Measurements from ENCODE around the gene SDC4.
A peak's percentile ranks its signal among the peaks of the same experiment; 100 is the strongest.

Gene SDC4

DNA sequence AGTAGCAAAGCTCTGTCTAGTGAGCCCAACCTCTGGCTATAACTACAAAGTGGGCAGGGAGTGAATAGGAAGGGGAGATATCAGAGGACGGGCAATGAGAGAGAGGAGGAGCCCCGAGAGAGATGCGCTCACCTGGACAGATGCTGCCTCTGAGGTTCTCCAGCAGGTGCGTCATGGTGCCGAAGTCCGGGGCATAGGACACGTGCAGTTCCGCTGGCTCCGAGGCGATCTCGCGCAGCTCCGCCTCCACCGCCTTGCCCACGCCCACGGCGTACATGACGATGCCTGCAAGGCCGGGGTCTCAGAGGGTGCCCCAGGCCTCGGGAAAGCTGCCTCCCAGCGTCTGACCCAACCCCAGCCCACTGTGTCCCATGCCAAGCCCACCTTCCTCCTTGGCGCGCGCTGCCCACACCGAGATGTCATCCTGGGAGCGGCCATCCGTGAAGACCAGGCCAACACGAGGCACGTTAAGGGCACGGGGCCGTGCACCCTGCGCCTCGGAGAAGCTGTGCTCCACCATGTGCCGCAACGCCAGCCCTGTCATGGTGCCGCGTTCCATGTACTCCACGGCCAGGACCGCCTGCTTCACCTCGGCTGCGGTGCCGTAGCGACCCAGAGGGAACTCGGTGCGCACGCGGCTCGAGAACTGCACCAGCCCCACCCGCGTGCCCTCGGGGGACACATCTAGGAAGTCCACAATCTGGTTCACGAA, 50.3 kb downstream of the SDC4 start:
- DNase-seq (ENCODE audit: low read depth, low spot score): no peak

GRCh38 chr20:45294659-45295058, 53.6 kb downstream of the SDC4 start:
- DNase-seq (ENCODE audit: low read depth, low spot score): no peak

DNA sequence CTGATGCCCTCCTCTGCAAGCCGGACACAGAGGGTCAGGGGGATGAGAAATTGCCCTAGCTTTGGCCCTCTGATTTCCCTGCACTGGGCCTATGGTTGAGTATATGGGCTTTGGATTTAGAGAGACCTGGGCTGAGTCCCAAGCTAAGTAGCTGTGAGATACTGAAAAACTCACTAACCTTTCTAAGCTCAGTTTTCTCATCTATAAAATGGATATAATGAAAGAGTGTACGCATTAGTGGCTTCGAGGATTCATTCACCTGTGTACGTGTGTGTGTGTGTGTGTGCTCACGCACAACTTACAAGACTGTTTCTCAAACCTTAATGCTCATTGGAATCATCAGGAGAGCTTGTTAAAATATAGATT, 54.2 kb downstream of the SDC4 start:
- no peak for DNase-seq (ENCODE audit: low read depth, low spot score)

- peak; percentile 65 for DNase-seq (ENCODE audit: low read depth, low spot score)
These were observed 54.9 kb downstream of the SDC4 start for GRCh38 chr20:45293041-45294002.

- DNase-seq (ENCODE audit: low read depth, low spot score): no peak
These were observed 55.9 kb downstream of the SDC4 start for GRCh38 chr20:45292343-45292742.

DNA sequence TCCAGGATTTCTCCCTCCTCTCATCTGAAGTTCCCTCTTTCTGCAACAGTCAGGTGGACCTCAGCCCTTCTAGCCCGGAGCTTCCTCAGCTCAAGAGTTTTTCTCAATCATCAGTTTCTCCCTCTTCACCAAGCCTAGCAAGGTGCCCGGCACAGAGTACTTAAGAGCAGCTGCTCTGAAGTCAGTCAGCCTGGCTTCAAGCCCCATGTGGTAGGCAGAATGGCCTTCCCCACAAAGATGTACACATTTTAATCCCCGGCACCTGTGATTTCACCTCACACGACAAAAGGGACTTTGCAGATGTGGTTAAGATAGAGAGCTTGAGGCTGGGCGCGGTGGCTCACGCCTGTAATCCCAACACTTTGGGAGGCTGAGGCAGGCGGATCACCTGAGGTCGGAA, 56.7 kb downstream of the SDC4 start:
- no peak for DNase-seq (ENCODE audit: low read depth, low spot score)

GRCh38 chr20:45290677-45291355, 57.4 kb downstream of the SDC4 start:
- DNase-seq (ENCODE audit: low read depth, low spot score): peak; percentile 35

DNA sequence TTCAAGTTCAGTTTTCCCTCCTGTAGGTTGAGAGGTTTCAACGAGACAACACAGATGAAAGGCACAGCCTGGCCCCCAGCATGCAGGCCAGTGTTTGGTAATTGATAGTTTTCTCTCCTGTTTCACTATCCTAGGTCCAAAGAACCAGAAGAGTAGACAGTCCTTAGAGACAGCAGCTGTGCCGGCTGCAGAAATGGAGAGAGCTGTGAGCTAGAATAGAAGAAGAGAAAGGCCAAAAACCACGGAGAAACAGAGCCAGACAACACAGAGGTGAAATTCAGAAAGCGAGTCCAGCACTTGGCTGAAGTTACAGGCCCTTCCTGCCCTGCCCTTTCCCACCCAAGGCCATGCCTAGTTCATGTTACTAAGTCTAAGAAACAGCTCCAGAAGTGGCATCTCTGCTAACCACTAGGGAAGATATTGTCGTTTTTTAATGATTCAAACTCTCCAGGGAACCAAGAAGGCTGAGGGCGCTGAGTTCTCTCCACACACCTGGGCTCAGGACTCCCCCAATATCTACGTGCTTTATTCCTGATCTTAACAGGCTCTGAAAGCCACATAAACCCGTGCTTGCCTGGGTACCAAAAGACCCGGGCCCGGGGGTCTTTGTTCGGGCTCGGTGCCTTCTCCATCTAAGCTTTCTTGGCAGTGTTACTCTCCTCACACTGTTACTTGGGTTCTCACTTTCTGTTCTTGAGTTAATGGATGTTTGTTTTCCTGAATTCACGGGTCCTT, 58.1 kb downstream of the SDC4 start:
- DNase-seq (ENCODE audit: low read depth, low spot score): no peak

DNA sequence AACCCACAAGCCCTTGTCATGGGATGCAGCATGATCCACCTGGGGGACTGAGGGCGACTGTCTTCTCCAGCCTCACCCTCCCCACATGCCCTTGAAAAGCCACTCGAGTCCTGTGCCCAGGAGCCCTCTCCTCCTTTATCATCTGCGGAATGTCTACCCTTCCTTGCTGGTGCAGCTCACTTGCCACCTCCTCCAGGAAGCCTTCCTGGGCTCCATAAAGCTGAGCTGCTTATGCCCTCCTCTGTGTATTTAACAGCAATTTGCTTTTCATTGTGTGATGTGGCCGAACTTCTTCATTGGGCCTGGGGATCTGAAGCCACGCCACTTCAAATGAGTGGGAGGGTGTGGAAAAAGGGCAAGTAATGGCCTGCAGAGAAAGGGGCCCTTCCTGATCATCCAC, 59.4 kb downstream of the SDC4 start:
- DNase-seq (ENCODE audit: low read depth, low spot score): no peak

DNA sequence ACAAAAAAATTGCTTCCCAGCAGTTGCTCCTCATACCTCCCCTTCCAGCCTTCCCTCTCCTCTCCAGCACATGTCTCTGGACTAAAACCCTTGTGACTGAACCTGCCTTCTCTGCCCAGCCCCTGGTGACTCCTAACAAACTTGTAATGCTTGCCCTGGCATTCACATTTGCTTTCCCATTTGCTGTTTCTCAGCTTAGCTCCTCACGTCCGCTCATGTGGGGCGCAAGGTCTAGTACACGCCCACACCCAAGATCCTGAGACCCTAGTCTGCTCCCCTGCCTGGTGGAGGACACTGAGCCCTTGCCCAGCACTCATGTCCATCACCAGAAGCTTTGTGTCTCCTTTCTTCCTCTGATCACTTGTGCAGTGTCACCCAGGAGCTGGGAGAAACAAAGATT, 59.8 kb downstream of the SDC4 start:
- no peak for DNase-seq (ENCODE audit: low read depth, low spot score)

DNA sequence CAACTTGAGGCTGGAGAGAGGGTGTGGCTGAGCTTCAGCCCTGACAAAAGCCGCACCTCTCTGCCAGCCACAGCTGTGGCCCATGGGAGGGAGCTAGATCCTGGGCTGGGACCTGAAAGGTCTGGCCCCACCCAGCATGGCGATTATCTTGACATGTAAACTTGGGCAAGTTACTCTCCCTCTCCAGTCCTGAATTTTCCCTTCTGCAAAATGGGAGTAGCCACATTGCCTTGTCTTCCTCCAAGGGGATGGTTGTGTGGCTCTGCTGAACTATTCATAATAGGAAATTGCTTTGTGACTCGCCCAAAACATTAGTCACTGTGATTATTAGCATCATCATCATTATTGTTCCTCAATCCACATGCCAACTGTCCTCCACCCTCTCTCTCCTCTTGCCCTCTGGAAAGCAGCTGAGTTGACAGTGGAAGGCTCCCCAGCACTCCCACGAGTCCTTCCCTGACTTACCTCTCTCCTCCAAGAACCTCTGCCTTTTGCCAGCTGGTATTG, 64.6 kb downstream of the SDC4 start:
- DNase-seq (ENCODE audit: low read depth, low spot score): no peak

DNA sequence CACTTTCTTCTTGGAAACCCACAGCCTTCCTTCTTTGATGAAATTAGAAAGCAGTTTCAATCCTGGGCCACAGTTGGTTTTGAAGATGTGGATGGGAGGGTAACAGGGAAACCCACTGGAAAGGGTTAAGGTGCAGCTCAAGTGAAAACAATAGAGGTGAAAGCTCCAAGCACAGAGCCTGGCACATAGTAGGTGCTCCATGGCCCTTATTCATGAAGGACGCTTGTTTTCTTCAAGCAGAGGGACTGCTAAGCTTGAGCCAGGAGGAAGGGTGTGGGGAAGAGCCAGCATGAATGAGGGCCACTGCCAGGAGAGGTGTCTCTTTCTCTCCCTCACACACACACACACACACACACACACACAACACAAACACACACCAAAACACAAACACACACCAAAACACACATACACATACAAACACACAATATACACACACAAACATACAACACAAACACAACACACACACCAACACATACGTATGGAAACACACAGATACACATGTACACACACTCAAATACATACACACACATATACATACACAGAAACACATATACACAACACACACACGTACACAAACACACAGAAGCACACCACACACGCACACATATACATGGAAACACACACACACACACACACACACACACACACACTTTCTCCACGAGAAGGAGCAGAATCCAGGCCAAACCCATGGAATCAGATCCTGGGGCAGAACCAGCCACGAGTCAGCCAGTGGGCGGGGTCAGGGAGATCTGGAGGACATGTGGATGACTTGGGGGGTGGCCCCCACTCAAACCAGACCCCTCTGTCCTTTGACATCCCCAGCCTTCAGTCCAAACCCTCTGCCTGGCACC, 65.3 kb downstream of the SDC4 start:
- no peak for DNase-seq (ENCODE audit: low read depth, low spot score)

GRCh38 chr20:45279992-45280391, 68.2 kb downstream of the SDC4 start:
- no peak for DNase-seq (ENCODE audit: low read depth, low spot score)

DNA sequence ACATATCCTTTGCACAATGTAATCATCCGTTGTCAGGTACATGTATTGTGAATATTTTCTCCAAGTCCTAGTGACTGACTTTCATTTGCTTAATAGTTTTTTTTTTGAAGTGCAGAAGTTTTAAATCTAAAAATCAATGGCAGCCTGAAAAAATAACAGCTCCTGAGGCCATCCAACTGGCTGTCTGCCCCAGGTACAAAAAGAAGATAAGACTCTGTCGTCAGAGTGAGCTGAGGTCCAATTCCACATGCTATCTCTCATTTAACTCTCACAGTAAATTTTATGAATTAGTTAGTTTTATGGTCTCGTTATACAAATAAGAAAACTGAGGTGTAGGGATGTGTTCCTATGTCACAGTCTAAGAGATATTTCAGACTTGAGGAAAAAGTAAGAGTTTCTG, 72.9 kb downstream of the SDC4 start:
- no peak for DNase-seq (ENCODE audit: low read depth, low spot score)
